BJ (cell line): ENCODE results near the gene LUZP1. TPM values are rescaled to one million over a fixed set of nuclear protein-coding genes. Genes with fewer than 3 reads are reported as not detected.

Experiments
- CTCF ChIA-PET: fragments of 350-600 bp; formaldehyde crosslinking; extraction: SDS; loops from one replicate; lab custom pipeline; 2021; ENCODE audit warnings: antibody characterized with exemption, inconsistent platforms; lab: Yijun Ruan, JAX
- POLR2A ChIA-PET: fragments of 300-600 bp; sonication (Branson Sonifier 250); formaldehyde crosslinking; extraction: SDS; loops from one replicate; lab custom pipeline; 2021; ENCODE audit warnings: antibody characterized with exemption; lab: Charles Lee
- DNase-seq: peaks from one replicate; pipeline ENCODE4 v3.0.0-alpha.2; 2011; ENCODE audit warnings: low read depth
- H3K27me3 ChIP-seq: 2 replicates; pipeline ENCODE4 v1.6.0; 2011; ENCODE audit warnings: low read length; ENCODE audit not compliant: control insufficient read depth, insufficient read depth
- H3K36me3 ChIP-seq: 2 replicates; pipeline ENCODE4 v1.5.1; 2011; ENCODE audit warnings: low read length; ENCODE audit not compliant: control insufficient read depth, insufficient read depth
- H3K4me3 ChIP-seq: 2 replicates; pipeline ENCODE4 v1.5.1; 2011; ENCODE audit warnings: low read depth, mild to moderate bottlenecking, control low read depth, low read length
- CTCF ChIP-seq: IDR thresholded peaks from 2 replicates; pipeline ENCODE4 v1.5.1; 2011; ENCODE audit warnings: low read depth, mild to moderate bottlenecking, control low read depth, inconsistent platforms, low read length, moderate library complexity; ENCODE audit not compliant: insufficient read depth
- polyA plus RNA-seq: library from polyadenylated mRNA; depleted of rRNA; stranded (reverse); fragments of >200 nt; gene quantifications from 2 replicates; pipeline ENCODE4 v1.2.3, GENCODE V29; 2011

The LUZP1 gene
- polyA plus RNA-seq, 1 experiment = 22.0 TPM

DNA sequence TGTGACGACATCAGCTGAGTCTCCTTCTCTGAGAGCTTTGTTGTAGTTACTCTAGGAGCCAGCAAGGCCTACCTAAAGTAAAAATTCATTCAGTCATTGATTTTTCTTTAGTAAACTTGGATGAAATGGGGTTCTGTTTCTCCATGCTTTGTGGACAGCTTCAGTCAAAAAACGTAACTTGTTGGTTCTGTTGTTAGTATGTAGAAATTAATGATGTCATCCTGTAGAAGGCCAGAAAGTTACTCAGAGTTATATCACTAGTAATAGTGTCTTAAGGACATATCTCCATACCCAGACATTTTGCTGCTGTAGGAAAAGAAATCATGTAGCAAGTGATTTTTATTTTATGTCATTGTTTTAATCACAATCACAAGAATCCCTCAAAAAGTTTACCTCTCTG lies 106.4 kb downstream of the LUZP1 start:
- no peak overlapping the region for H3K4me3 ChIP-seq
- CTCF ChIA-PET = no interaction called here
- H3K36me3 ChIP-seq = peaks cover 2% of the 10 kb centered on the region; the same call in 1 of the 2 replicates
- POLR2A ChIA-PET = no interaction called here
- no peak for TF ChIP-seq CTCF
- no peaks in the 10 kb centered on the region for H3K27me3 ChIP-seq
- DNase-seq = no peak

- CTCF ChIA-PET = interaction anchor here (1.4 kb wide), 1 partner anchor 19 kb away, joined by 3 read pairs; no protein-coding TSS in a partner anchor
- TF ChIP-seq CTCF = no peak
- POLR2A ChIA-PET = no interaction called here
- DNase-seq = no peak
- no peaks in the 10 kb centered on the region for H3K27me3 ChIP-seq
- H3K4me3 ChIP-seq = no peak overlapping the region
- H3K36me3 ChIP-seq = 0 out of 2 replicates have a peak, but pooled peaks cover 4% of the 10 kb centered on the region
These were observed 111.4 kb downstream of the LUZP1 start for GRCh38 chr1:23057301-23057700.

- 0 out of 2 replicates have a peak, but pooled peaks cover 2% of the 10 kb centered on the region for H3K36me3 ChIP-seq
- CTCF ChIA-PET = no interaction called here
- no peaks in the 10 kb centered on the region for H3K27me3 ChIP-seq
- no peak for TF ChIP-seq CTCF
- H3K4me3 ChIP-seq = no peak overlapping the region
- POLR2A ChIA-PET = no interaction called here
- DNase-seq = no peak
These were observed 117.3 kb downstream of the LUZP1 start for GRCh38 chr1:23051290-23051909.

DNA sequence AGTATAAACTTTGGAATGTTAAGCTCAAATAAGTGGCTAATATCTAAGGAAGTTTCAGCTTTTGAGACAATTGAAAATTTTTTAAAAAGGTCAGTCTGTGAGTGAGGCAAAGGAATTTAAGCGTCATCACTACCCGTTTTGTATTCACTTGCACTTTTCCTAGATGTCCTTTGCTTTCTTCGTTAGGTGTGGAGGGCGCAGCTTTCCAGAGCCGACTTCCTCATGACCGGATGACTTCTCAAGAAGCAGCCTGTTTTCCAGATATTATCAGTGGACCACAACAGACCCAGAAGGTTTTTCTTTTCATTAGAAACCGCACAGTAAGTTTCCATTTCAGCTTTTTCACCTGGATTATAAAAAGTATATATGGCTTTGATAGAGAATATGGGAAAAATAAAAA lies 118.5 kb downstream of the LUZP1 start:
- no peak for TF ChIP-seq CTCF
- CTCF ChIA-PET = no interaction called here
- 0 out of 2 replicates have a peak, but pooled peaks cover 2% of the 10 kb centered on the region for H3K36me3 ChIP-seq
- DNase-seq = no peak
- H3K4me3 ChIP-seq = no peak overlapping the region
- POLR2A ChIA-PET = no interaction called here
- no peaks in the 10 kb centered on the region for H3K27me3 ChIP-seq

- TF ChIP-seq CTCF = no peak
- H3K4me3 ChIP-seq = no peak overlapping the region
- no peak for DNase-seq
- ChIA-PET CTCF (interaction anchor here (1.0 kb wide), 1 partner anchor 56 kb away, joined by 3 read pairs; no protein-coding TSS in a partner anchor), POLR2A (no interaction called here)
- H3K27me3 ChIP-seq = no peaks in the 10 kb centered on the region
- peaks cover 2% of the 10 kb centered on the region; the same call in 1 of the 2 replicates for H3K36me3 ChIP-seq
These were observed 124.6 kb downstream of the LUZP1 start for GRCh38 chr1:23044035-23044434.
